GM23338 (cell line): ENCODE results near the gene MAPK1.

ENCODE experiments used
- CTCF ChIP-seq, 2 experiments: fragments of 200-600 bp in 1 of 2; sonication (generic) in 1 of 2; conservative IDR thresholded peaks; 2 replicates each; pipeline versions ENCODE4 v1.5.1 to v1.6.1; 2016 to 2017; ENCODE audit warnings: antibody characterized with exemption in 2 of 2, low read depth in 2 of 2, mild to moderate bottlenecking in 2 of 2, moderate library complexity in 1 of 2
- EZH2 ChIP-seq: fragments of 200-600 bp; sonication (generic); IDR thresholded peaks from one replicate; pipeline ENCODE4 v1.8.0; 2017; ENCODE audit warnings: antibody characterized with exemption, mild to moderate bottlenecking, low read depth; ENCODE audit not compliant: unreplicated experiment
- EZH2phosphoT487 ChIP-seq: fragments of 200-600 bp; sonication (generic); IDR thresholded peaks from one replicate; pipeline ENCODE4 v1.8.1; 2018; ENCODE audit warnings: antibody characterized with exemption; ENCODE audit not compliant: unreplicated experiment
- JUNB ChIP-seq: IDR thresholded peaks from one replicate; pipeline ENCODE4 v1.6.1; 2016; ENCODE audit warnings: antibody characterized with exemption; ENCODE audit not compliant: unreplicated experiment
- POLR2AphosphoS5 ChIP-seq: IDR thresholded peaks from 2 replicates; pipeline ENCODE4 v1.6.1; 2016; ENCODE audit warnings: antibody characterized with exemption, low read depth
- REST ChIP-seq: IDR thresholded peaks from one replicate; pipeline ENCODE4 v1.6.1; 2018; ENCODE audit warnings: antibody characterized with exemption; ENCODE audit not compliant: unreplicated experiment
- STAT1 ChIP-seq: IDR thresholded peaks from one replicate; pipeline ENCODE4 v1.6.1; 2016; ENCODE audit warnings: antibody characterized with exemption; ENCODE audit not compliant: unreplicated experiment
- ZNF114 ChIP-seq: fragments of 250-450 bp; sonication (Bioruptor Pico); IDR thresholded peaks from 2 replicates; pipeline ENCODE4 v1.5.0; 2020; ENCODE audit warnings: mild to moderate bottlenecking, moderate library complexity

GRCh38 chr22:21894799-21895198, 27.4 kb upstream of the MAPK1 start:
- TF ChIP-seq CTCF (conservative IDR thresholded peaks at IDR 0.05; ENCODE audit: low read depth in 2 of 2) (no peak), REST (no peak), EZH2phosphoT487 (no peak), EZH2 (no peak), JUNB (no peak), STAT1 (no peak), POLR2AphosphoS5 (no peak), ZNF114 (CRISPR knock-in tag) (no peak)
